HG02763 (cell line): ENCODE data around the gene HSD17B8.
A peak's percentile ranks its signal among the peaks of the same experiment; 100 is the strongest.

Experiments used
- ATAC-seq: cut with Tn5 transposase; IDR thresholded peaks from one replicate; pipeline ENCODE4 v1.9.1; 2021; ENCODE audit warnings: mild to moderate bottlenecking, moderate library complexity; ENCODE audit not compliant: unreplicated experiment

HSD17B8 gene

DNA sequence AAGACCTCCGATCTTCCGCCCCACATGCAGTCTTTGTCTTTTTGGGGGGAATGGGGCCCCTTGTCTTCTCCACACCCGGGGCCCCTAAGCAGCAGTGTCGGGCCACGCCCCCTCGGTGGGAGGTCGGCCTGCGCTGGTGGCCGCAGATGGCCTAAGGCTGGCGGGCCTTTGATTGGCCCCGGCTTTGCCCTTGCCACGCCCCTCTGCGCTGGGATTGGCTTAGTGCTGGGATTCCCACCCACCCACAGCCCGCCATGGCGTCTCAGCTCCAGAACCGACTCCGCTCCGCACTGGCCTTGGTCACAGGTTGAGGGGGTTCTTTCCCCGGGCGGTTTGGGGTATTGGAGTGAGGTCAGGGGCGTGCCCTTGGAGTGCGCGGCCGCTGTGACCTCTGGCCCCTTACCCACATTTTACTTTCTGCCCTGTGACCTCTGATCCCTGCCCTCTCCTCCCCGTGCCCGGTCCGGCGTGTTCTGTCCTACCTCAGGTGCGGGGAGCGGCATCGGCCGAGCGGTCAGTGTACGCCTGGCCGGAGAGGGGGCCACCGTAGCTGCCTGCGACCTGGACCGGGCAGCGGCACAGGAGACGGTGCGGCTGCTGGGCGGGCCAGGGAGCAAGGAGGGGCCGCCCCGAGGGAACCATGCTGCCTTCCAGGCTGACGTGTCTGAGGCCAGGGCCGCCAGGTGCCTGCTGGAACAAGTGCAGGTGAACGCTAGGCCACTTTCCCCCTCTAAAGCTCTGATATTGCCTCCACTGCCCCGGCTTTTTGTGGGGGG, at the start of gene HSD17B8:
Gene HSD17B8, plus strand, starts transcription at position 241 of the 776 bp plus-strand sequence. Its CDS starts 14 bp downstream, at position 255.
- ATAC-seq = peak; percentile 44

DNA sequence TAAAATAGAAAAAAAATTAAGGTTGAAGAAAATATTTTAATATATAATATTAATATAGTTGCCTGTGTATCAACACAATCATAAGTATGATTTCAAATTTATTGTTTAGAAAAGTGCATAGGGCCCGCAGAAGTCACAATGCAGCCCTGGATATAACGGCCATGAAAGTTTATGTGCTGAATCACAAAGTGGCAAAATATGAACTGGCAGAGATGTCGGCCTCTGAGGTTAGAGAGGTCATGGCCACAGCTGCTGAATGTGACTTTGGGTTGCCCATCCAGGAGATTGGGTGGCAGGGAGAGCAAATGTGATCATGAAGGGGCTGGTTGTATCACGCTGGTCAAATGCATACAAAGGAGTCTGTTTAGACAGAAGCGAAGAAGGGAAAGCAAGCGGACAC, 47.9 kb upstream of the HSD17B8 start:
- ATAC-seq = no peak

- ATAC-seq = no peak
Measured at GRCh38 chr6:33156964-33157363, 47.5 kb upstream of the HSD17B8 start.

GRCh38 chr6:33160096-33160495, 44.4 kb upstream of the HSD17B8 start:
- no peak for ATAC-seq

- ATAC-seq = no peak
Measured at GRCh38 chr6:33160728-33161344, 43.6 kb upstream of the HSD17B8 start.

DNA sequence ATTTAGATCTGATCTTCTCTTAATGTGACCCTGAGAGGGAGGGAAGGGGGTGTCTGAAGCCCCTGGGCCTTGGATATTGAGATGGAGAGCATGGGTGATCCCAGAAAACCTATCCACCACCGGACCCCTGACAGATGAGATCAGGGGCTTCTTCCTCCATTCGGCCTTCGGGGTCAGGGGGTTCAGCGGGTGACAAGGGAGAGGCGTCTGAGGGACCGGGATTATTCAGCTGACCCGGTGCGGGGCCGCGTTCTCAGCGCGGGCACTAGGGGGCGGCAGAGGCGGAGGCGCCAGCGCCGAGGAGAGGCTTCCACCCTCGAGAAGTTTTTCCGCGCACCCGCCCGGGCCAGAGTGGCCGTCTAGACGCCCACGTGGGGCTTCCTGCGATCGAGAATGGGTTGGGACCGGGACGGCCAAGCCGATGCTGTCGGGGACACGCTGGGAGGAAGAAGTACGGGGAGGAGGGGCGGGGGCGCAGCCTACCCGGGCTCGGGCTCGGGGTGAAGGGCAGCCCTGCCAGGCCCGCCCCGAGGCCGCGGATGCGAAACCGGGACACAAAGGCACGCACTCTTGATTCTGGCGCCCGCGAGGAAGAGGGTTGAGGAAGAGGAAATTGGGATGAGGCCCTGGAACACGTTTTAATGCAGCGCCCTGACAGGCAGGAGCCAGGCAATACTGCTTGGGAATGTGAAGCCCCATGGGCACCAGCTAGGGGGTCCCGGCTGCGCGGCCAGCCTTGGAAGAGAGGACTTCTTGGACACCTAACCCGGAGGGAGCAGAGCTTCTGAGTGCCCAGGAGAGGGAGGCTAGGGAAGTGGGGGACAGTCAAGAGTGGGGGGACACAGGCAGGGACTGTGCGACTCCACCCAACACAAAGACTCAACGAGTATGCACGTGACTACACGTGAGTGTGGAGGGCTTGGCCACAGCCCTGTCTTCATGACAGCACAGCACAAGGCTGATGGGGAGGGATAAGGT, 42.8 kb upstream of the HSD17B8 start:
- ATAC-seq = no peak

- ATAC-seq = no peak
Measured at GRCh38 chr6:33163540-33163939, 40.9 kb upstream of the HSD17B8 start.

DNA sequence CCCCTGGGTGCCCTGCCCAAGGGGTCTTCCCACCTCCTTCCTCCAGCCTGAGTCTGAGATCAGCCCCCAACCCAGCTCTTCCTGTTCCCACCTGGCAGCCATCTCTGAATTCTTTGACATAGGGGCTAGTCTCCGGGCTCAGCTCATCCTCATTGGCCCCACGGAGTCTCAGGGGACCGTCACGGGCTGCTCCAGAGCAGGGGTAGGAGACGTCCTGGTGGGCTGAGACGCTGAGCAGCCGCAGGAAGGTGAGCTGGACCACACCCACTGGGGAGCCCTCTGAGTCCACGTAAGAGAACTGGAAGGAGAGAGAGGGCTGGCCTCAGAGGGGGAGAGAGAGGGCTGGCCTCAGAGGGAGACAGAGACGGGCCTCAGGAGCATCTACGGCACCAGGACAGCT, 40.3 kb upstream of the HSD17B8 start:
- no peak for ATAC-seq

DNA sequence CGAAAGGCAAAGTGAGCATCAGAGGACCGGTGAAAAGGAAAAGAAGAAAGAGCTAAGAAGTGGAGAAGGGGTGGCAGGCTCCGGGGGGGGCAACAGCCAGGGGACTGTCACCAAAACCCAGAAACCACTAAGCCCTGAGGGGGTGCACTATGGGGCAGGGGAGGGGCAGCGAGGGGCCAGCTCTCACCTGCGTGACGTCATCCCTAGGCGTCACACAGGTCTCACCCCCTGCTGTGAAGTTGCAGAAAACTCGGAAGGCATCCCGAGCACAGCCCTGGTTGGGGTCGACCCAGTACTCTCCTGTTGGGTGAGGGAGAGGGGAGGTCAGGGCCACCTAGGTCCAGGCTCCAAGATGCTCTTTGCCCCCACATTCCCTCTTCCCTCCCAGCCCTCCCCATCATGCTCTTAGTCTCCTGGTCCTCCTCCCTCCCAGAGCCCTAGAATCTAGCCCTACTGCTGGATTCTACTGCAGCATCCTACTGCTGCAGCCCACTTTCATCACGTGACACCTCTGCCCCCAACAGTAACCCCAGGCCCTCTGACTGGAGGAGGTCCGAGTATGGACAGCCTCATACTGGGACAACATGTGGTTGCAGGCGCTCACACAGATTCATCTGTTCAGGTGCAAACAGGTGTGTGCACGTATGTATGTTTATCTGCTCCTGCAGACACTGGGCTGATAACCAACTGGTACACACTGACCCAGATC, 39.6 kb upstream of the HSD17B8 start:
- no peak for ATAC-seq

GRCh38 chr6:33165581-33166258, 38.7 kb upstream of the HSD17B8 start:
- ATAC-seq = no peak

GRCh38 chr6:33166363-33166762, 38.1 kb upstream of the HSD17B8 start:
- ATAC-seq = no peak

DNA sequence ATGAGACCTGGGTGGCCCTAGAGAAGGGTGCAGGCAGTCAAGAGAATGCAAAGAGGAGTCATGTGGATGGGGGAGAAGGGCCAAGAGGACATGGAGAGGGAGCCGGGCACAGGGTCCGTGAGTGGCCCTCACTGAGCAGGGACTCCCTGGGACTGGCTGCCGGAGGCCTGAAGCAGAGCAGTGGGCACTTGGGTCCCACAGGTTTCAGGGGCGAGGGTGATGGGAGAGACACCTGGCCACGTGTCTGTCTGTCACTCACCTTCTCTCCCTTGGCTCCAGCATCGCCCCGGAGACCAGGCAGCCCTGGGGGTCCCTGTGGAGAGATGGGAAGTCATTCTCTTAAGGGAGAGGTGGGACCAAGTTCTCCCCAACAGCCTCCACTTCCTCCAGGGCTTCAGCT, 37.6 kb upstream of the HSD17B8 start:
- ATAC-seq = no peak

- no peak for ATAC-seq
Measured at GRCh38 chr6:33167374-33168283, 36.8 kb upstream of the HSD17B8 start.

DNA sequence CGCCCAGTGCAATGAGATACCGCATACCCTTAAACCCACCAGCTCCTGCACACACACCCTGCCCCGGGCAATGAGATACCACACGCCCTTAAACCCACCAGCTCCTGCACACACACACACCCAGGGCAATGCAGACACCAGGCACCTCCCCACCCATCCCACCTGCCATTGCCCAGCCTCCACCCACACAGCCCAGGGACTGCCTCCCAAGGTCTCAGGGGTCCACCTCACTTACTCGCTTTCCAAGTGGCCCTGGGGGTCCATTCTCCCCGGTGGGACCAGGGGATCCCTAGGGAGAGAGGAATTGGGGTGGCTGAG, 36.2 kb upstream of the HSD17B8 start:
- ATAC-seq = no peak

DNA sequence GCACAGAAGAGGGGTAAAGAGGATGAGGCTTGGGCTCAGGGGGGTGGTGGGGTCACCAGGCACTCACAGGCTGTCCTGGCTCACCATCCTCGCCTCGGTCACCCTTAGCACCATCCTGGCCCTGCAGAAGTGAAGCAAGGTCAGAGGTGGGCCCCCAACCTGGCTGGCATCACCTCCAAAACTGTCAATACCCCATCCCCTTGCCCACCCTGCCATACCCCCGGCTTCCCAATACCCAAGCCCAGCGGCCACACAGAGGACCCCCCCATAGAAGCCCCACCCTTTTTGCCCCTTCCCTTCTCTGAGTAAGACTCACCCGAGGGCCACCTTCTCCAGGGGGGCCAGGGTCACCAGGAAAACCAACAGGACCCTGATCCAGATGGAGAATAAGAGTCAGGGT, 35.8 kb upstream of the HSD17B8 start:
- no peak for ATAC-seq

DNA sequence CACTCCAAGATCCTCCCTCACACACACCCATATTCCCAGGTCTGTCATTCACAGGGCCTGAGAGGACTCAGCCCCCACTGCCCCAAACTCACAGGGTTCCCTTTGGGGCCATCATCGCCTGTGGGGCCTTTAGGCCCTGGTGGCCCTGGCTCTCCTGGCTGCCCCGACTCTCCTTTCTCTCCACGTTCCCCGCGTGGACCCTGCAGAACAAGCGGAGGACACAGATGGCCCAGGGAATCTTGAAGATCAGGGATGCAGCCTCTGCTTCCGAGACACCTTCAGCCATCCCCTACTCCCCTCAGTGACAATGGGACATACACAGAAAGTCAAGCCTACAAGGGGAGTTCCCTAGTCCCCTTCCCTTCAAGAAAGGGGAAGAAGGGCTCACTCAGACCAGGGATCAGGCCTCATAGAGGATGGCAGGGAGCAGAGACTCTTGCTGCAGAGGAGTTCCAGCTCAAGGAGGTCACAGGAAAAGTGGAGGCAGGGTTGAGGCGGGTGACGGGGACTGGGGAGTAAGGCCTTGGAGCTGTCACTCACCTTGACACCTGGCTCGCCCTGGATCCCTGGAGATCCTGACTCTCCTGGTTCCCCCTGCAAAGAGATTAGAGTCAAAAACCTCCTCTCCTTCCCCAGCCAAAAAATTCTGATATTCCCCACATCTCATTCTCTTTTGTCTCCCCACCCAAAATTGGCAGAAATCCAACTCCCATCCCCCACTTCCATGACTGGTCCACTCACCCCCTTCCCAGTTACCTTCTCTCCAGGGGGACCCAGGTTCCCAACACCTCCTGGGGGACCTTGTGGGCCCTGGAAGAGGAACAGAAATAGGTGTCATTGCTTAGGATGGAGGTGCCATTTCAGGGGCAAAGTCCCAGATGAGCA, 34.9 kb upstream of the HSD17B8 start:
- ATAC-seq = no peak

- no peak for ATAC-seq
Measured at GRCh38 chr6:33170176-33171015, 34.1 kb upstream of the HSD17B8 start.
